OCI-LY7 (cell line): Measurements from ENCODE around the gene SIX1. TPM values are rescaled to one million over a fixed set of nuclear protein-coding genes. Genes with fewer than 3 reads are reported as not detected.

Experiments used
- BruUV-seq: library from RNA; stranded (reverse); fragments of 400-500 nt; replicated peaks from 2 replicates; lab custom pipeline; 2021; lab: Mats Ljungman, UMichigan
- CTCF ChIA-PET: fragments of 300-600 bp; sonication (Branson Sonifier 250); formaldehyde crosslinking; loops from one replicate; lab custom pipeline; 2022; ENCODE audit warnings: antibody characterized with exemption; ENCODE audit not compliant: unreplicated experiment; lab: Charles Lee
- POLR2A ChIA-PET: fragments of 300-600 bp; sonication (Branson Sonifier 250); formaldehyde crosslinking; loops from one replicate; lab custom pipeline; 2022; ENCODE audit warnings: antibody characterized with exemption; lab: Charles Lee
- DNase-seq: peaks from one replicate; pipeline ENCODE4 v3.0.0-alpha.2; 2015; ENCODE audit warnings: low spot score
- H2AFZ ChIP-seq: fragments of 200-600 bp; sonication (generic), shearing (Covaris generic); 2 replicates; pipeline ENCODE4 v1.6.1; 2014; ENCODE audit warnings: mild to moderate bottlenecking, antibody characterized with exemption, low read length, moderate library complexity
- H3K27ac ChIP-seq: fragments of 200-600 bp; sonication (generic); 2 replicates; pipeline ENCODE4 v1.5.1; 2014; ENCODE audit warnings: mixed run types, low read depth, mild to moderate bottlenecking, moderate library complexity, low read length, inconsistent platforms; ENCODE audit not compliant: poor library complexity, severe bottlenecking
- H3K36me3 ChIP-seq: fragments of 200-600 bp; sonication (generic); 2 replicates; pipeline ENCODE4 v1.6.1; 2014; ENCODE audit warnings: mild to moderate bottlenecking, antibody characterized with exemption, low read length, moderate library complexity, mixed read lengths; ENCODE audit not compliant: insufficient read depth
- H3K4me1 ChIP-seq: fragments of 200-600 bp; sonication (generic); 2 replicates; pipeline ENCODE4 v1.5.1; 2014; ENCODE audit warnings: mild to moderate bottlenecking, low read length; ENCODE audit not compliant: insufficient read depth, poor library complexity, severe bottlenecking
- H3K4me2 ChIP-seq: fragments of 200-600 bp; sonication (generic); 2 replicates; pipeline ENCODE4 v1.6.1; 2014; ENCODE audit warnings: mild to moderate bottlenecking, low read length
- H3K4me3 ChIP-seq: fragments of 200-600 bp; sonication (generic); 2 replicates; pipeline ENCODE4 v1.5.1; 2014; ENCODE audit warnings: mild to moderate bottlenecking, low read depth, low read length; ENCODE audit not compliant: poor library complexity, severe bottlenecking
- H3K79me2 ChIP-seq: fragments of 200-600 bp; sonication (generic); 2 replicates; pipeline ENCODE4 v1.6.1; 2016; ENCODE audit warnings: low read depth, mild to moderate bottlenecking, low read length, moderate library complexity, mixed read lengths; ENCODE audit not compliant: insufficient read depth
- H3K9me2 ChIP-seq: fragments of 200-600 bp; sonication (generic); 2 replicates; pipeline ENCODE4 v1.6.1; 2016; ENCODE audit warnings: mild to moderate bottlenecking, low read length, mixed read lengths; ENCODE audit not compliant: insufficient read depth
- H3K9me3 ChIP-seq: fragments of 200-600 bp; sonication (generic); 2 replicates; pipeline ENCODE4 v1.6.1; 2014; ENCODE audit warnings: mild to moderate bottlenecking, mixed run types, low read length, mixed read lengths
- H4K20me1 ChIP-seq: fragments of 200-600 bp; sonication (generic); 2 replicates; pipeline ENCODE4 v1.6.1; 2014; ENCODE audit warnings: mild to moderate bottlenecking, antibody characterized with exemption, low read length, moderate library complexity, mixed read lengths; ENCODE audit not compliant: insufficient read depth
- EZH2phosphoT487 ChIP-seq: fragments of 200-600 bp; sonication (generic); IDR thresholded peaks from 2 replicates; pipeline ENCODE4 v1.6.1; 2018; ENCODE audit warnings: low read depth, borderline replicate concordance, mild to moderate bottlenecking, mixed run types, antibody characterized with exemption, low read length, moderate library complexity, mixed read lengths
- intact Hi-C: fragments of 100-400 bp; cut with micrococcal nuclease; formaldehyde crosslinking; loops from one replicate; pipeline ENCODE4 v1.10.0; 2022; ENCODE audit not compliant: unreplicated experiment
- total RNA-seq, 2 experiments: library from RNA; depleted of rRNA in 1 of 2; stranded (reverse); fragments of >200 nt in 1 of 2; shearing (Covaris generic) in 1 of 2; gene quantifications; 2 replicates each; pipeline ENCODE4 v1.2.3, GENCODE V29; 2014 to 2022
- TF ChIP-seq, protein P1 (sequence below): fragments of 200-600 bp; sonication (generic); conservative IDR thresholded peaks from 2 replicates; pipeline ENCODE4 v1.5.1; 2014; ENCODE audit warnings: mild to moderate bottlenecking, antibody characterized with exemption, low read length, moderate library complexity, mixed read lengths

SIX1 gene
- total RNA-seq, 2 experiments from 2014 or later, result 0.35 to 2.9 TPM

DNA sequence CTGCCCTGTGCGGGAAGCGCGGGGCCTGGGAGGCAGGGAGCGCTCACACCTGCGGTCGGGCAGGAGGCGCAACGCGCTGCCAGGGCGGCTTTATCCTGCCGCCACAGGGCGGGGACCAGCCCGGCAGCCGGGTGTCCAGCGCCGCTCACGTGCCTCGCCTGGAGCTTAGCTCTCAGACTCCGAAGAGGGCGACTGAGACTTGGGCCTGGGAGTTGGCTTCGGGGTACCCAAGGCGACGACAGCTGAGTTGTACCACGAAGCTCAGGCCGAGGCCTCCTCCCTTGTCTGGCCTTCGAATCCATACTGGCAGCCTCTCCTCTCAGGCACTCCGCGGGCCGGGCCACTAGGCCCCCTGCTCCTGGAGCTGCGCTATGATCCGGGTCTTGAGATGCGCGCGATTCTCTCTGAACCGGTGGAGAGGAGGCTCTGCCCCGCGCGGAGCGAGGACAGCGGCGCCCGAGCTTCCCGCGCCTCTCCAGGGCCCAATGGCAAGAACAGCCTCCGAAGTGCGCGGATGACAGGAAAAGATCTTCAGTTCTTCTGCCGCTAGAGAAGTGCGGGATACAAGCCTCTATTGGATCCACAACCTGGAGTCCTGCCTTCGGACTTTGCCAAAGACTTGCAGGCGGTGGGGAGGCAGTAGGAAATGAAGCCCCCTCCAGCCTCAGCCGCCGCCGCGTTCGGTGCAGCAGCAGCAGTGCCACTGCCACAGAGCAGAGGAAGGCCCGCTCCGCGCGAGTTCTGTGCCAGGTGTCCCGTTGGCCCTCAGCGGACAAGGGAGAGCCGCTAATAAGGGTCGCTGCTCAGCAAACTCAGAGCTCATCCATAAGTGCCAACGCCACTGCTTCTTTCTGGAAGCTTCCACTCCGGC is 6.8 kb downstream of the SIX1 start:
- TF ChIP-seq, protein P1, sequence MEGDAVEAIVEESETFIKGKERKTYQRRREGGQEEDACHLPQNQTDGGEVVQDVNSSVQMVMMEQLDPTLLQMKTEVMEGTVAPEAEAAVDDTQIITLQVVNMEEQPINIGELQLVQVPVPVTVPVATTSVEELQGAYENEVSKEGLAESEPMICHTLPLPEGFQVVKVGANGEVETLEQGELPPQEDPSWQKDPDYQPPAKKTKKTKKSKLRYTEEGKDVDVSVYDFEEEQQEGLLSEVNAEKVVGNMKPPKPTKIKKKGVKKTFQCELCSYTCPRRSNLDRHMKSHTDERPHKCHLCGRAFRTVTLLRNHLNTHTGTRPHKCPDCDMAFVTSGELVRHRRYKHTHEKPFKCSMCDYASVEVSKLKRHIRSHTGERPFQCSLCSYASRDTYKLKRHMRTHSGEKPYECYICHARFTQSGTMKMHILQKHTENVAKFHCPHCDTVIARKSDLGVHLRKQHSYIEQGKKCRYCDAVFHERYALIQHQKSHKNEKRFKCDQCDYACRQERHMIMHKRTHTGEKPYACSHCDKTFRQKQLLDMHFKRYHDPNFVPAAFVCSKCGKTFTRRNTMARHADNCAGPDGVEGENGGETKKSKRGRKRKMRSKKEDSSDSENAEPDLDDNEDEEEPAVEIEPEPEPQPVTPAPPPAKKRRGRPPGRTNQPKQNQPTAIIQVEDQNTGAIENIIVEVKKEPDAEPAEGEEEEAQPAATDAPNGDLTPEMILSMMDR, result no peak
- no peak for TF ChIP-seq EZH2phosphoT487
- no peak overlapping the region for H3K27ac ChIP-seq
- no peaks in the 10 kb centered on the region for H3K79me2 ChIP-seq
- no peak overlapping the region for H3K4me3 ChIP-seq
- ChIA-PET CTCF (no interaction called here), POLR2A (interaction anchor here (0.6 to 0.7 kb wide), 2 partner anchors 398 to 530 kb away, joined by 3 read pairs; no protein-coding TSS in a partner anchor)
- no TSS peak for BruUV-seq
- no peaks in the 10 kb centered on the region for H3K36me3 ChIP-seq
- no peaks in the 10 kb centered on the region for H3K4me1 ChIP-seq
- intact Hi-C loops, result no loop called here
- H4K20me1 ChIP-seq, result no peaks in the 10 kb centered on the region
- H3K9me2 ChIP-seq, result no peaks in the 10 kb centered on the region
- no peak for DNase-seq
- no peak overlapping the region for H3K4me2 ChIP-seq
- H2AFZ ChIP-seq, result no peak overlapping the region
- no peaks in the 10 kb centered on the region for H3K9me3 ChIP-seq

DNA sequence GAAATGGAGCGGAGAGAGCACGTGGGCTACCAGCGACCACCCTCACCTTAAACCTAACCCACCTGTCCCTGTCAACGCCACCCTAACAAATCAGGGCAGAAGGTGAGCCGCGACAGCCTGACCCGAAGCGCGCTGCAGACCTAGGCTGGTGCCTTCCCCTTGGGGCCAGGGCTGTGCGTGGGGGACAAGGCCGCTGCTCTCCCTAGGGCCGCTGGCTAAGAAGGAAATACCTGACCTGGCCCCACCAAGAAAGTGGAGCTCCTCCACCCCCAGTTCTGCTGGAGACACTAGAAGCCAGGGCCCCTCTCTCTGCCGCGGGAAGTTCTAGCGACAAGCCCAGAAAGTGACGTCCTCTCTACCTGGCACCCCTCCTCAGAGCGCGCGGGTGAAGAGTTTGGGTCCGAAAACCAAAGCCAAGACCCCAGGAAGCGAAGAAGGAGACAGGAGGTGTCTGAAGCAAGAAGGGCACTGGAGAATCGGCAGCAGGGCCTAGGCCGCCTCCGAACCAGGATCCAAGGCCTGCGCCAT is 7.5 kb downstream of the SIX1 start:
- CTCF ChIA-PET, result no interaction called here
- H3K79me2 ChIP-seq, result no peaks in the 10 kb centered on the region
- no peaks in the 10 kb centered on the region for H3K36me3 ChIP-seq
- no peak overlapping the region for H3K4me2 ChIP-seq
- H3K4me1 ChIP-seq, result no peaks in the 10 kb centered on the region
- no peak for DNase-seq
- H3K9me3 ChIP-seq, result no peaks in the 10 kb centered on the region
- H3K27ac ChIP-seq, result no peak overlapping the region
- no TSS peak for BruUV-seq
- H3K4me3 ChIP-seq, result no peak overlapping the region
- H3K9me2 ChIP-seq, result no peaks in the 10 kb centered on the region
- POLR2A ChIA-PET, result no interaction called here
- TF ChIP-seq EZH2phosphoT487, result no peak
- TF ChIP-seq, protein P1, result no peak
- no peaks in the 10 kb centered on the region for H4K20me1 ChIP-seq
- no peak overlapping the region for H2AFZ ChIP-seq
- intact Hi-C loops, result no loop called here
